ENCODE results near the gene CORO6.

GRCh38 chr17:29611351-29612093 is 11.2 kb downstream of the CORO6 start:
- TF ChIP-seq EGR1 (IDR thresholded peaks at IDR 0.05; ENCODE audit: low read depth in 2 of 2) (no peak), RXRA (IDR thresholded peaks at IDR 0.05) (no peak), RAD21 (IDR thresholded peaks at IDR 0.05) (no peak), MAX (IDR thresholded peaks at IDR 0.05) (no peak)
